ENCODE measurements around the gene RIMBP2.

The RIMBP2 gene

GRCh38 chr12:130651188-130651959 lies 64.7 kb downstream of the RIMBP2 start:
- TF ChIP-seq TAF1 (IDR thresholded peaks at IDR 0.05; ENCODE audit: borderline replicate concordance, insufficient read depth, low read length) = no peak
- TF ChIP-seq SIN3A (IDR thresholded peaks at IDR 0.05; ENCODE audit: borderline replicate concordance, insufficient read depth, low read length) = no peak
- TF ChIP-seq POLR2AphosphoS5 (IDR thresholded peaks at IDR 0.05; ENCODE audit: low read depth, low read length) = no peak
- no peak for TF ChIP-seq REST (IDR thresholded peaks at IDR 0.05; ENCODE audit: insufficient read depth in 1 of 2, low read depth in 2 of 2, low read length in 2 of 2)
- TF ChIP-seq FOXP2 (optimal IDR thresholded peaks at IDR 0.05; ENCODE audit: borderline replicate concordance, extremely low read depth, extremely low read length, insufficient read depth) = no peak

DNA sequence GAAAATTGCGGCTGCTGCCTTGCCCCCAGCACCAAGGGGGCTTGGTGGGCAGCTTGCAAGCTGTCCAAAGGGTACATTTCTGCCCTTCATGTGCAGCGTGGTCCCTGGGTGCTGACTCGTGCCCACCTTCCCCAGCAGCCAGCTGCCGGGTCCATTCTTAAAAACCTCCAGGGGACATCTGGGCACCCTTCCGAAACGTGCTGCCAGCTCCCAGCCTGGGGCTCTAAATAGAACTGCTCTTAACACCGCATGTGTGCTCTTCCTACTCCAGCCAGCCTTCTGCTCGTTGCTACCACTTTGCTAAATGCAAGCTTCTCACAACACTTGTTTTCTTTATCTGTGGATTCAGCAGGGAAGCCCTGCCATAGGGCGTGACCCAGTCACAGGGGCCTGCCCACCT lies 66.0 kb downstream of the RIMBP2 start:
- TF ChIP-seq TAF1 (IDR thresholded peaks at IDR 0.05; ENCODE audit: borderline replicate concordance, insufficient read depth, low read length) = no peak
- no peak for TF ChIP-seq POLR2AphosphoS5 (IDR thresholded peaks at IDR 0.05; ENCODE audit: low read depth, low read length)
- no peak for TF ChIP-seq REST (IDR thresholded peaks at IDR 0.05; ENCODE audit: insufficient read depth in 1 of 2, low read depth in 2 of 2, low read length in 2 of 2)
- TF ChIP-seq FOXP2 (optimal IDR thresholded peaks at IDR 0.05; ENCODE audit: borderline replicate concordance, extremely low read depth, extremely low read length, insufficient read depth) = no peak
- no peak for TF ChIP-seq SIN3A (IDR thresholded peaks at IDR 0.05; ENCODE audit: borderline replicate concordance, insufficient read depth, low read length)

DNA sequence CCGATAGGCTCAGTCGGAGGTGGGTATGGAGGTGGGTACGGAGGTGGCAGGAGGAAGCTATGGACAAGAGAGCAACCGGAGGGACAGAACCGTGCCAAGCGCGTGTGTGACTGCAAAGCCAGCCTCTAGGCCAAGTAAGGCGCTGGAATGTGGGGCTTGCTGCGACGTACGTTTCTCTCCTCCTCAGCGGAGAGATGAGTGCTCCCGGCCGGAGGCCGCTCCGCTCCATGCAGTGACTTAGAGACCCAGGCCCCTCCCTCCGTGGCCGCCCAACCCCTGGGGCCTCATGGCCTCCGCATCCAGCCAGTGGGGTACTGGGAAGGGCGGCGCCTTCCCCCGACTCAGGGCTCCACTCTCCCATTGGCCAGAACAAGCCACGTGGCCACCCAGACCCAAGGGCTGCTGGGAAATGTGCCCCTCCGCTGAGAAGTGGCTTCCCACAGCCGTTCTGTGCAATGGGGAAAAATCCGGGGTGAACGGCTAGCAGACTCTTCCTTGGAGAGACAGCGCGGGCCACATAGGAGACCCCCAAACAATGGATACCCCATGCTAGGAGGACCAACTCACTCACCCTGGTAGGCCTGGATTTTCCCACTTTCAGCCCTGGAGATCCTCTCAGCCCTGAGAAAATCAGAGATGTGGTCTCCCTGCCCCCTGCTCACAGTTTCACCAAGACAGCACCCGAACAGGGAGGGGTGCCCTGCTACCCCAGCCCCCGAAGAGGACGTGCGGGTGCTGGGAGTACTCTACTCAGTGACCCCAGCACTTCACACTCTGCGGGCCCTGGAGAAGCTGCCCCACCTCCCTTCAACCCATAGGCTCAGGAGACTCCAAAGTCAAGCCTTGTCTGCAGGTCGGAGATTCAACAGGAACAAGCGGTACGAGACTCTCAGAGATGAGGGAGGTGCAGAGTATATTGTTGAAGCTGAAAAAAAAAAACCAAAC lies 66.7 kb downstream of the RIMBP2 start:
- TF ChIP-seq REST (IDR thresholded peaks at IDR 0.05; ENCODE audit: insufficient read depth in 1 of 2, low read depth in 2 of 2, low read length in 2 of 2) (no peak), FOXP2 (optimal IDR thresholded peaks at IDR 0.05; ENCODE audit: borderline replicate concordance, extremely low read depth, extremely low read length, insufficient read depth) (no peak), TAF1 (IDR thresholded peaks at IDR 0.05; ENCODE audit: borderline replicate concordance, insufficient read depth, low read length) (no peak), POLR2AphosphoS5 (IDR thresholded peaks at IDR 0.05; ENCODE audit: low read depth, low read length) (no peak)

- no peak for TF ChIP-seq FOXP2 (optimal IDR thresholded peaks at IDR 0.05; ENCODE audit: borderline replicate concordance, extremely low read depth, extremely low read length, insufficient read depth)
- no peak for TF ChIP-seq POLR2AphosphoS5 (IDR thresholded peaks at IDR 0.05; ENCODE audit: low read depth, low read length)
- no peak for TF ChIP-seq SIN3A (IDR thresholded peaks at IDR 0.05; ENCODE audit: borderline replicate concordance, insufficient read depth, low read length)
- TF ChIP-seq TAF1 (IDR thresholded peaks at IDR 0.05; ENCODE audit: borderline replicate concordance, insufficient read depth, low read length) = no peak
- no peak for TF ChIP-seq REST (IDR thresholded peaks at IDR 0.05; ENCODE audit: insufficient read depth in 1 of 2, low read depth in 2 of 2, low read length in 2 of 2)
Observed at GRCh38 chr12:130647814-130648213, 68.3 kb downstream of the RIMBP2 start.

Data from PFSK-1 (cell line).